Activated CD8-positive, alpha-beta memory T cell treated with anti-CD3 and anti-CD28 coated beads for 36 hours (primary cell): ENCODE data around the gene MAML3. TPM values are rescaled to one million over a fixed set of nuclear protein-coding genes. Genes with fewer than 3 reads are reported as not detected.

ENCODE experiments used
- CTCF ChIA-PET: fragments of 350-600 bp; sonication (Branson Sonifier 250); formaldehyde crosslinking; loops from one replicate; lab custom pipeline; 2021; ENCODE audit warnings: antibody characterized with exemption; lab: Charles Lee
- POLR2A ChIA-PET: fragments of 350-600 bp; sonication (Branson Sonifier 250); formaldehyde crosslinking; loops from one replicate; lab custom pipeline; 2021; ENCODE audit warnings: antibody characterized with exemption; lab: Charles Lee
- total RNA-seq, 2 experiments: library from RNA; stranded (reverse); gene quantifications; one replicate each; pipeline ENCODE4 v1.2.3, GENCODE V29; 2021

Gene MAML3
- total RNA-seq, 2 experiments from 2014 or later: 0.65 to 0.73 TPM

GRCh38 chr4:139851133-139851532 lies 302.9 kb downstream of the MAML3 start:
- ChIA-PET CTCF (no interaction called here), POLR2A (no interaction called here)

GRCh38 chr4:139849219-139849618 lies 304.8 kb downstream of the MAML3 start:
- CTCF ChIA-PET: no interaction called here
- POLR2A ChIA-PET: no interaction called here

DNA sequence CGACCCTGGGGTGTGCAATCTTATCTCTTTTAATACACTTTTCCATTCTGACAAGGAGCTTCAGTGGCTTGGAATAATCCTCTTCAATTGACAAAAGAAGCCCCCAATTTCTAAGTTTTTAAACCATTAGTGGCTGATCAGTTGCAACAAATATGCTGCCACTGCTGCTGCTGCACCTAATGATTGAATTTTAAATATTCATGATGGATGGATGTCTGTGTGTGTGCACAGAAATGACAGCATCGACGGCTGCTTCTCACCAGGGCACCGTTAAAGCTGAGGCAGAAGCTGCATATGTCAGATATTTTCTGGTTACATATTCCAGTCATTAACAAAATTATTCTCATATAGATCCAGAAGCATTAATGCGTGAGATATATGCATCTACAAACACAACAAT lies 306.0 kb downstream of the MAML3 start:
- POLR2A ChIA-PET: no interaction called here

DNA sequence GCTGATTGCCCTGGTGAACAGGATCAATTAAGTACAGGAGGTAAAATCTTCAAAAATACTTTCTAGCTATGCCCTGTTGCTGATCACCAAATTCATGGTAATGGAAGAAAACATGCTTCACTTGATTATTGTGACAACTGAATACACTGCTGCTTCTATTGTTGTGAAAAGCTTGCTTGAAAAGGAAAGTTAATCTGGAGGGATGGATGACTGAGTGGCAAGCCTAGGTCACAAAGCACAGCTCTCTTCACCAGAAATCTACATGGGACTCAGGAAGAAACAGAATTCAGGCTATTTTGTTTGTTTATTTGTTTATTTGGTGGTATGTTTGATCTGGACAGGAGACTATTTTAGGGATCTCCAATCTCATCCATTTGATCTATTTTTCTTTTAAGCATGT lies 306.4 kb downstream of the MAML3 start:
- CTCF ChIA-PET: no interaction called here
- POLR2A ChIA-PET: no interaction called here

More for the DNA sequence above, 306.0 kb downstream of the MAML3 start:
- CTCF ChIA-PET: no interaction called here

DNA sequence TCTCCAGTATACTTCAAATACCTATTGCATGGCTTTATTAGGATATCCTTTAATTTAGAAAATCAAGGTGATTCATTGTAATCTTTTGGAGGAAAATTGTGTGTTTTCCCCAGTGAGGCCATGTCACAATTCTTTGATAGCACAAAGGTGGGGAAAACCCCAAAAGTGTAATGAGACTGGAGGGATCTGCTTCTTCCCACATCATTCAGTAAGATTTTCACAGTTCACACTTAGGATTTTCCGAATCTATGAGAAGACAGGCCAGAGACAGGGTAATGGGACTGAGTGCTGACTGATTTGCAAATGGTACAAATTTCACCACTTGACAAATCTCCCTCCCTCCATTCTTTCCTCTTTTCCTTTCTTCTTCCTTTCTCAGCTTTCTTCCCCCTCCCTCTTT lies 307.2 kb downstream of the MAML3 start:
- POLR2A ChIA-PET: no interaction called here
- CTCF ChIA-PET: no interaction called here

DNA sequence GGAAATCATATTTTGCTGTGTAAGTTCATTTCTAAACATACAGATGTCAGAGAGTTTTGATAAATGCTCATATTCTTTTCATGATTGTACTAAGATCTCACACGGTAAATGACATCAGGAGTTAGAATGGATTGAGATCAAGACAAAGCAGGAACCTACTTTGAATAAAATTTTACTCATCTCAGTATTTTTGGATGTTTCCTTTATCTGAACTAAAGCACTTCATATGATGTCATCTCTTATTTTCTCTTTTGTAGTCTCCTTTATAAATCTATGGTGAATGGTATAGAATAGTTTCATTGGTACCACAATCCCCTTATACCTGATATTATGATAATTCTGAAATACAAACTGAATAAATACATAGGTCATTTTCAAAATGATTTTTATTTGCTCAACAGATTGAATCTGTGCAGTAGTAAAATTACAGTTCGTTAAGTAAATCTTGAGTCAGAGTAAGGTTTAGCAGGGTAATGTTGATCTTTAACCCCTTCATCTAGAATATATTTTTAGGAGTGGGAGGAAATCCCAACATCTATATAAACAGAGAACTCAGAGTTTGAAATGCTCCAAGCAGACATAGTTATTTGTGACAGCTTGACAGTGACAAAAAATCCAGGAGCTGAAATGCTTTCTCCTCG lies 308.4 kb downstream of the MAML3 start:
- POLR2A ChIA-PET: no interaction called here
- CTCF ChIA-PET: no interaction called here

GRCh38 chr4:139844459-139845036 lies 309.4 kb downstream of the MAML3 start:
- CTCF ChIA-PET: no interaction called here
- POLR2A ChIA-PET: no interaction called here

DNA sequence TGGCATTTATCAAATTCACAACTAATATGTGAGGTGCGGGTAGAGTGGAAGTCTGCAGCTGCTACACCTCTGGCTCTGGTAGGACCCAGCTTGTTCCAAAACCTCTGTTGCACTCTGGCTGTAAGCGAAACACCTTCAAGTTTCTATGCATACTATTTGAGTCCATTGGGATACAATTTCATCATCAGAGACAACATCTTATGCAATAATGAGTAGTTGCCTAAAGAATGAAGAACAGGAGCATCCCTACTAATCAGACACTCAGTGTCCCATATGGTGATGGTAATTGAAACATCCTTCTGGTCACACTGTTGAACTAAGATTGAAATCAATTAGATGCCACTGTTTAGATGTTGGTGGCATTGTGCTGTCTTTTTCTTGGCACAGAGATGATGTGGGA lies 309.9 kb downstream of the MAML3 start:
- CTCF ChIA-PET: no interaction called here

DNA sequence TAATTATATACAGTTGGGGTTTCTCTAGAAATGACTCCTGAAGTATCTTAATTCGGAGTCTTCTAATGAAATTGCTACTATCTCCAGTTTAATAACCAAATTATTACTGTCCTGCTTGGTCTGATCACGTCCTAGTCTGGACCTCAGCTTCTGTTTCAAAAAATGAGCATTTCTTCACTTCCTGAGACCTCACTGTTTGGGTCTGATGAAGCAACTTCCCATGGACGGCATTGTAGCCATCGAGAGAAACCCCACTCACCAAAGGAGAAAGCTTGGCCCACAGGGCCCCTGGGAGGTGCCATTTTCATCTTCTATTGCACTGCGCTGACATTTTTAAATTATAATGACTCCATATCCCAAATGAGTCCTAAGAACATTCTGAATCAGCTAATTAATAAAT lies 310.3 kb downstream of the MAML3 start:
- POLR2A ChIA-PET: no interaction called here

More for the DNA sequence above, 309.9 kb downstream of the MAML3 start:
- POLR2A ChIA-PET: no interaction called here

GRCh38 chr4:139841464-139842195 lies 312.4 kb downstream of the MAML3 start:
- ChIA-PET POLR2A (no interaction called here), CTCF (no interaction called here)

More for the DNA sequence above, 310.3 kb downstream of the MAML3 start:
- CTCF ChIA-PET: no interaction called here

GRCh38 chr4:139840773-139841172 lies 313.2 kb downstream of the MAML3 start:
- CTCF ChIA-PET: no interaction called here
- POLR2A ChIA-PET: no interaction called here

- ChIA-PET POLR2A (no interaction called here), CTCF (no interaction called here)
Observed at GRCh38 chr4:139839403-139840031, 314.5 kb downstream of the MAML3 start.

- POLR2A ChIA-PET: no interaction called here
- CTCF ChIA-PET: no interaction called here
Observed at GRCh38 chr4:139838811-139839210, 315.2 kb downstream of the MAML3 start.

- ChIA-PET POLR2A (no interaction called here), CTCF (no interaction called here)
Observed at GRCh38 chr4:139834981-139835391, 319.0 kb downstream of the MAML3 start.

DNA sequence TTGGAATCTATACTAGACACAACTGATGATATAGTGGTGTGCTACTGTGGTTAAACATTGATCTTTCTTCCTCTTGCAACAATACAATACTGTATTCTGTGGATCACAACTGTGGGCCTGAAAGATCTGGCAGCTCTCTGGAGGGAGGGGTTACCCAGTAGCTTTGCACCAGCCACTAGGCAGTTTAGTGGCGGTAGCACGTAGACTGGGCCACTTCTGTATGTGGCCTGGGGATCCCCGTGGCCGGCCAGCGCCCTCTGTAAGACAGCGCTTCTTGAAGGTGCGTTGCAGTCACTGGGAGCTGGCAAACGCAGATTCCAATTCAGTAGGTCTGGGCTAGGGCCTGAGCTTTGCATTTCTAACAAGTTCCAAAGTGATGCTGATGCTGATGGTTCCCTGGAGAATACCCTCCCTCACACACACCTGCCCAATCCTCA lies 319.7 kb downstream of the MAML3 start:
- POLR2A ChIA-PET: no interaction called here
- CTCF ChIA-PET: no interaction called here

GRCh38 chr4:139833151-139833910 lies 320.7 kb downstream of the MAML3 start:
- CTCF ChIA-PET: no interaction called here
- POLR2A ChIA-PET: no interaction called here

DNA sequence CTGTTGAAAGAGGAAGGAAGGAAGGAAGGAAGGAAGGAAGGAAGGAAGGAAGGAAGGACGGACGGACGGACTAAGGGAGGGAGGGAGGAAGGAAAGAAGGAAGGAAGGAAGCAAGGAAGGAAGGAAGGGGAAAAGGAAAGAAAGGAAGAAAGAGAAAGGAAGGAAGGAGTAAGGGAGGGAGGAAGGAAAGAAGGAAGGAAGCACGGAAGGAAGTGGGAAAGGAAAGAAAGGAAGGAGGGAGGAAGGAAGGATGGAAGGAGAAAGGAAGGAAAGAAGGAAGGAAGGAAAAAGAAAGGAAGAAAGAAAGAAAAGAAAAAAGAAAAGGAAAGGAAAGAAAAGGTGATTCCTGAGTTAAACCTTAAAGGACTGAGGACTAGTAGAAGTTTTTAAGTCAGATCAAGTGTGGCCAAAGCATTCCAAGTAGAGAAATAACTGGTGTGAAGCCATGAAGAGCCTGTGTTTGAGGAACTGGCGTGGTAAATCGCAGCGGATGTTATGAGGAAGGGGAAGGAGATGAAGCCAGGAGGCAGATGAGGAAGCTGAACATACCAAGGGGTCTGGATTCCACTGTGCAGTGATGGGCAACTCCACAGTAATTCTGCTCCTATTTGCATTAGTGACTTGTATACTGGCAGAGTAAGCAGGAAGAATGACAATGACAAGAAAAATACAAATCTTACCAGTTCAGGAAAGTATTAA lies 324.9 kb downstream of the MAML3 start:
- CTCF ChIA-PET: no interaction called here
- POLR2A ChIA-PET: no interaction called here

- POLR2A ChIA-PET: no interaction called here
- CTCF ChIA-PET: no interaction called here
Observed at GRCh38 chr4:139826426-139826825, 327.6 kb downstream of the MAML3 start.

DNA sequence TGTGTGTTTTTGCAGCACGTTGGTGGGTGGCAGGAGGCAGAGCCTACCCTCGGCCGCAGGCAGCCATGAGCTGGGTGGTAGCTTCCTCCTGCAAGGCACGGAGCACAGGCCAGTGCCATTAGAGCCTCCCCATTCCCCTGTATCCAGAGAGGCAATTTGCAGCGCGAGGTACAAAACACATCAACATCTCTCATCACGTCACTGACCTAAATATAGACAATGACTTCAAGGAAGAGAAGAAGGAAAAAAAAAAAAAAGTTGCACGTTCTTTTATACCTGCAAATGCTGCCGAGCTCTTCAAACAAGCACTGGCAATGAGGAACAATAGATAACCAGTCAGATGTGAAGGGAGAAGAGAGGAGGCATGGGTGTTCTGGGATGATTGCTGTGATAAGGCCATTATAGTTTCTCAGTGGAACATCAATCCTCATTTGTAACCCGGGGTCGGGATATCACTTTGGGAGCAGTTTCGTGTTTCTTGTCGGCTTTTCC lies 328.4 kb downstream of the MAML3 start:
- CTCF ChIA-PET: no interaction called here
- POLR2A ChIA-PET: no interaction called here
